Endometrial microvascular endothelial cells (primary cell): Measurements from ENCODE around the gene TSKU. TPM values are rescaled to one million over a fixed set of nuclear protein-coding genes. Genes with fewer than 3 reads are reported as not detected.
"Not testable (repeated sequence)": the region's sequence is repeated elsewhere in the genome, so short reads cannot be mapped to it uniquely, and the experiment has no call there.

Source experiments
- in situ Hi-C: cut with HindIII; loops from 2 replicates; pipeline ENCODE4 v1.10.0; 2017; ENCODE audit warnings: low sequenced_read_pairs, low pct_unique_long_range_greater_than_20kb; ENCODE audit errors: inconsistent ontology term
- total RNA-seq: library from RNA; depleted of rRNA; stranded (reverse); fragments of >200 nt; gene quantifications from one replicate; pipeline ENCODE4 v1.2.3, GENCODE V29; 2015; ENCODE audit errors: inconsistent ontology term

Gene TSKU
- total RNA-seq, 1 donor from 2014 or later = 8.2 TPM

GRCh38 chr11:76808171-76808570 lies 25.0 kb downstream of the TSKU start:
- in situ Hi-C loops = no loop called here

- in situ Hi-C loops = no loop called here
These were observed 25.8 kb downstream of the TSKU start for GRCh38 chr11:76808996-76809395.

GRCh38 chr11:76810151-76810853 lies 27.1 kb downstream of the TSKU start:
- in situ Hi-C loops = loop anchor here (10.0 kb wide), 1 partner anchor 84 kb away; no protein-coding TSS in a partner anchor

GRCh38 chr11:76811259-76811658 lies 28.1 kb downstream of the TSKU start:
- in situ Hi-C loops = loop anchor here (10.0 kb wide), 1 partner anchor 84 kb away; no protein-coding TSS in a partner anchor

- in situ Hi-C loops = loop anchor here (10.0 kb wide), 1 partner anchor 80 kb away; no protein-coding TSS in a partner anchor
These were observed 31.3 kb downstream of the TSKU start for GRCh38 chr11:76814414-76814813.

- in situ Hi-C loops = loop anchor here (10.0 kb wide), 1 partner anchor 79 kb away; no protein-coding TSS in a partner anchor
These were observed 32.5 kb downstream of the TSKU start for GRCh38 chr11:76815678-76816077.

GRCh38 chr11:76820184-76820566 lies 37.0 kb downstream of the TSKU start:
- in situ Hi-C loops = no loop called here

GRCh38 chr11:76821396-76821795 lies 38.2 kb downstream of the TSKU start:
- in situ Hi-C loops = not testable (repeated sequence)

GRCh38 chr11:76822406-76822805 lies 39.2 kb downstream of the TSKU start:
- in situ Hi-C loops = no loop called here

- in situ Hi-C loops = no loop called here
These were observed 40.4 kb downstream of the TSKU start for GRCh38 chr11:76823481-76824028.

GRCh38 chr11:76824083-76824939 lies 41.2 kb downstream of the TSKU start:
- in situ Hi-C loops = no loop called here

- in situ Hi-C loops = no loop called here
These were observed 42.0 kb downstream of the TSKU start for GRCh38 chr11:76824980-76825725.

GRCh38 chr11:76825726-76826396 lies 42.7 kb downstream of the TSKU start:
- in situ Hi-C loops = no loop called here

- in situ Hi-C loops = not testable (repeated sequence)
These were observed 43.4 kb downstream of the TSKU start for GRCh38 chr11:76826508-76826907.

- in situ Hi-C loops = not testable (repeated sequence)
These were observed 43.8 kb downstream of the TSKU start for GRCh38 chr11:76827005-76827404.

GRCh38 chr11:76830639-76831327 lies 47.6 kb downstream of the TSKU start:
- in situ Hi-C loops = no loop called here

- in situ Hi-C loops = no loop called here
These were observed 48.6 kb downstream of the TSKU start for GRCh38 chr11:76831686-76832310.
